Cardiac fibroblast (primary cell): Measurements from ENCODE around the gene THRSP.

Source experiments
- DNase-seq, 2 donors: peaks; one replicate each; pipeline versions ENCODE4 v3.0.0 to v3.0.0-alpha.2; 2010; ENCODE audit warnings: low read depth in 2 of 2
- H3K4me3 ChIP-seq, 2 donors: replicated peaks in 1 of 2; 1 replicate in 1 of 2; 2 replicates in 1 of 2; pipeline ENCODE4 v1.5.1; 2011; ENCODE audit warnings: low read depth in 2 of 2, low read length in 2 of 2, mild to moderate bottlenecking in 2 of 2, moderate library complexity in 1 of 2
- TF ChIP-seq, protein P1 (sequence below): IDR thresholded peaks from one replicate; pipeline ENCODE4 v1.5.1; 2011; ENCODE audit warnings: low read depth, mild to moderate bottlenecking, low read length, inconsistent platforms

The THRSP gene

DNA sequence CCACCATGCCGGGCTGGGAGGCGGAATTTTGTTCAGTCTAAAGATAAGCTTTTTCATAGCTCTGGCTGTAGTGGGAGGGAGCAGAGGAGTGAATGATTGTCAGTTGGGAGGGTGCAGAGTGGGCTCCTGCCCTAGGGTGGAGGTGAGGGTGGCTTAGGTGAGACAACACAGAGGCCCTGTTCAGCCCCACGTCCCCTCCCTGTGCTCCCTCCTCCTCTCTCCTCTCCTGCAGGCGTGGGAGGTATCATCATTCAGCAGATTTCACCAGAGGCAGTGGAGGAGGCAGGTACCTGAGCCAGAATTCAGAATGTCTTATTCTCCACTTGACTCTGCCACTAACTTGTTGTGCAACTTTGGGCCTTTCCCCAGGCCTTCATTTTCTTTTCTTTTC lies 1.7 kb upstream of the THRSP start:
- peak in 1 of 2 donors; percentile 30 for DNase-seq

DNA sequence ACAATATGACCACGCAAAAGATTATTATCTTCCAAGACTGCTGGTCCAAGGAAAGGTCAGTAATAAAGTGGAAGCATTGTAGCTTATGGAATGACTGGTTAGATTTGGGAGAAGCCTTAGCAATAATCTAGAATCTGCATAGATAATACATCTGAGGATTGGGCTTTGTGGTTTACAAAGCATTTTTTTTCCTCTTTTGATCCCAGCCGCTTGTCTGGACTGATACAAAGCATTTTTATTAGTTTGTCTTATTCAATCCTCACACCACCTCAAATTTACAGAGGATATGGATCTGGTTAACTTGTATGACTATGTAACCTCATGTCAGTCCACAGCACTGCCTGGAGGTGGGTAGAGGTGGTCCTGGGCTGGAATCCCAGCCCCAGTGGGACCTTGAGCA lies 990 bp upstream of the THRSP start:
- no peak overlapping the region for H3K4me3 ChIP-seq
- DNase-seq, result no peak
- TF ChIP-seq, protein P1, sequence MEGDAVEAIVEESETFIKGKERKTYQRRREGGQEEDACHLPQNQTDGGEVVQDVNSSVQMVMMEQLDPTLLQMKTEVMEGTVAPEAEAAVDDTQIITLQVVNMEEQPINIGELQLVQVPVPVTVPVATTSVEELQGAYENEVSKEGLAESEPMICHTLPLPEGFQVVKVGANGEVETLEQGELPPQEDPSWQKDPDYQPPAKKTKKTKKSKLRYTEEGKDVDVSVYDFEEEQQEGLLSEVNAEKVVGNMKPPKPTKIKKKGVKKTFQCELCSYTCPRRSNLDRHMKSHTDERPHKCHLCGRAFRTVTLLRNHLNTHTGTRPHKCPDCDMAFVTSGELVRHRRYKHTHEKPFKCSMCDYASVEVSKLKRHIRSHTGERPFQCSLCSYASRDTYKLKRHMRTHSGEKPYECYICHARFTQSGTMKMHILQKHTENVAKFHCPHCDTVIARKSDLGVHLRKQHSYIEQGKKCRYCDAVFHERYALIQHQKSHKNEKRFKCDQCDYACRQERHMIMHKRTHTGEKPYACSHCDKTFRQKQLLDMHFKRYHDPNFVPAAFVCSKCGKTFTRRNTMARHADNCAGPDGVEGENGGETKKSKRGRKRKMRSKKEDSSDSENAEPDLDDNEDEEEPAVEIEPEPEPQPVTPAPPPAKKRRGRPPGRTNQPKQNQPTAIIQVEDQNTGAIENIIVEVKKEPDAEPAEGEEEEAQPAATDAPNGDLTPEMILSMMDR, result no peak

More for the DNA sequence above, 1.7 kb upstream of the THRSP start:
- TF ChIP-seq, protein P1, result no peak
- no peak overlapping the region for H3K4me3 ChIP-seq

DNA sequence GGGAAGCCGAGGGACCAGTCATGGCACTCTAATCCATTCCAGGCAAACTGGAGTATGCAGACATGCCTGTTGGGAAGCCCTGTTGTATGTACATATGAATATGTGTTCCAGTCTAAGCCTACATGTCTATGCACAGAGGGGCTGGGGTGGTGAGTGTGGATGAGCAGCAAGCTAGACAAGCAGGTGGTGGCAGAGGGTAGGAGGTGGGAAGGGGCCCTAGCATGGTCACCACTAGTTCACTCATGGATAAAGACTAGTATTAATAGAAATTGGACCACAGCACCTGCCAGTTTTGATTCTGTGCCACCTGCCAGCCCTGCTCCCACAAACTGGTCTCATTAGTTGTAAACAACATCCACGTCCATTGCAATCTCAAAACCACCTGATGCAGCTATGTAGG lies 1.5 kb downstream of the THRSP start:
- H3K4me3 ChIP-seq, result no peak overlapping the region
- no peak for DNase-seq
- TF ChIP-seq, protein P1, result no peak

DNA sequence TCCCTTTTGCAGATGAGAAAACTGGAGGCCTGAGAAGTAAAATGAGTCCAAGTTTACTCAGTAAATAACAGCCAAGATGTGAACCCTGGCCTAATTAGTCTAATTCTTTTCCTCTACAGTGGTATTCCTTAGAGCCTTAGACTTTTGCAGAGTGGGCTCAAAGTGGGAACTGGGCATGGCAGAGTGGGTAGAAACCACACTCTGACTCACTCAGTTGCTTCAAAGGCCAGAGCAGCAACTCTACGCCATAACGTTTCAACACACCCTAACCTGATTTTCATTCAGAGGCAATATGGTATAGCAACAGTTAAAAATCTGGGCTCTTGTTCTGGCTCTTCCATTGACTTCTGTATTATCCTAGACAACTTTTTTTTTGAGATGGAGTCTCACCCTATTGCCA lies 2.8 kb downstream of the THRSP start:
- no peak for DNase-seq
- TF ChIP-seq, protein P1, result no peak
- H3K4me3 ChIP-seq, result no peak overlapping the region

DNA sequence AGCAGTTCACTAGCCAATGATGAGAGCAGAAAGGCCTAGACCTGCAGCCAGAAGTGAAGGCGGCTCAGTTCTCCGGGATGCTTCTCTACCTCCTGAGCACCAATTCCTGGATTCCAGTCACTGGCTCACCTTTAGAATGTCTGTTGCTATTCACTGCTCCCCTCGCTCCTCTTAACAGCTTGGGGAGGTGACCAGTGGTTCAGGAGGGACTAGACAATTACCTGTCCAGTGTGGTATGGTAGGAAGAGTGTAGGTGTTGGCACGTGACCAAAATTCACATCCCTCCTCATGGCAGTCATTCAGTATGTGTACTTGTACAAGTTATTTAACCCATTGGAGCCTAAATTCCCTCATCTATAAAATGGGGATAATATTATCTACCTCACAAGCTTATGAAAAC lies 4.0 kb downstream of the THRSP start:
- TF ChIP-seq, protein P1, result no peak
- H3K4me3 ChIP-seq, result no peak overlapping the region
- no peak for DNase-seq

DNA sequence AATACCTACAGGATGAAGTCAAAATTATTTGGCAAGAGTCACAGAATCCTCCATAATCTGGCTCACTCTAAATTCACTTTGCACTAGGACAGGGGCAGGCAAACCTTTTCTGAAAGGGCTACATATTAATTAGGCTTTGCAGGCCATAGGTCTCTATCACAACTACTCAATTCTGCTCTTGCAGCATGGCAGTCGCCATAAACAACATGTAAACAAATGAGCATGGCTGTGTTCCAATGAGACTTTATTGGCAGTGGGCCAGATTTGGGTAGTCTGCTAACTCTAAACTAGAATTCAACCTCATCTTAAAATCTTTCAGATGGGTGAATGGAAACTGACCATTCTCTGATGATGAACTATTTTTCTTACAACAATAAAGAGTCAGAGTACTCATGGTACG lies 5.8 kb downstream of the THRSP start:
- peak in 1 of 2 donors; percentile 30 for DNase-seq
- no peak overlapping the region for H3K4me3 ChIP-seq
- TF ChIP-seq, protein P1, result no peak

DNA sequence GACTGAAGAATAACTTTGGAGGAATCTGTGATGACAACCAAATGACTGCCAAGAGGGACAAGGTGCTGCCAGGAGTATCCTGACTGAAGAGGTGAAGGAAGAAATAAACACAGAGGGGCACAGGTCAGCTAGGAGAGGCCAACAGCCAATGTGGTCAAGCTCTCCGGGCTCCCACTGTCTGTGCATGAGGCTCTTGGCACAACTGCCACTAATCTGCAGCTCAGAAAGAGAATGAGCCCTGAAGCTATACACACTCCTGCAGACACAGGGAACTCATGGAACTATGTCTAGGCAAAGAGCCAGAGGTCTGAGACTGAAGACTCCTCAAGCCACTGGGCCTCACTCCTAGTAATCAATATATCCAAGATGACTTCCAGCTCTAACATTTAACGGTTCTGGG lies 7.0 kb downstream of the THRSP start:
- TF ChIP-seq, protein P1, result no peak
- no peak overlapping the region for H3K4me3 ChIP-seq
- no peak for DNase-seq
